IMR-90 (cell line): ENCODE results near the gene ANXA2. TPM values are rescaled to one million over a fixed set of nuclear protein-coding genes. Genes with fewer than 3 reads are reported as not detected.

Source experiments
- ATAC-seq: fragments of 200-7000 bp; cut with Tn5 transposase; 2 replicates; pipeline ENCODE4 v1.9.1; 2020; ENCODE audit warnings: low read depth, mild to moderate bottlenecking, moderate library complexity
- BruUV-seq: library from RNA; stranded (reverse); fragments of 400-500 nt; replicated peaks from 2 replicates; lab custom pipeline; 2021; lab: Mats Ljungman, UMichigan
- CTCF ChIA-PET: fragments of 300-600 bp; formaldehyde crosslinking; extraction: SDS; loops from one replicate; lab custom pipeline; 2021; ENCODE audit warnings: antibody characterized with exemption; lab: Yijun Ruan, JAX
- POLR2A ChIA-PET: fragments of 300-600 bp; sonication (Branson Sonifier 250); formaldehyde crosslinking; loops from one replicate; lab custom pipeline; 2022; ENCODE audit warnings: antibody characterized with exemption; ENCODE audit not compliant: unreplicated experiment; lab: Charles Lee
- DNase-seq: peaks from one replicate; pipeline ENCODE4 v3.0.0; 2013
- H2AFZ ChIP-seq: replicated peaks from 2 replicates; pipeline ENCODE3; 2013; ENCODE audit warnings: low read length, mild to moderate bottlenecking; ENCODE audit not compliant: poor library complexity
- H2AK5ac ChIP-seq: 2 replicates; pipeline ENCODE4 v1.6.1; 2013; ENCODE audit warnings: low read depth, low read length, inconsistent platforms
- H2AK9ac ChIP-seq: replicated peaks from 2 replicates; pipeline ENCODE3; 2013; ENCODE audit warnings: mild to moderate bottlenecking, low read depth, low read length, moderate library complexity; ENCODE audit not compliant: poor library complexity
- H2BK120ac ChIP-seq: 2 replicates; pipeline ENCODE4 v1.6.1; 2013; ENCODE audit warnings: low read depth, low read length, inconsistent platforms
- H2BK15ac ChIP-seq: 3 replicates; pipeline ENCODE4 v1.6.1; 2013; ENCODE audit warnings: low read depth, low read length, inconsistent platforms
- H2BK20ac ChIP-seq: 2 replicates; pipeline ENCODE4 v1.6.1; 2013; ENCODE audit warnings: low read depth, mild to moderate bottlenecking, inconsistent platforms, low read length, moderate library complexity
- H2BK5ac ChIP-seq: 2 replicates; pipeline ENCODE4 v1.6.1; 2013; ENCODE audit warnings: mild to moderate bottlenecking, low read depth, low read length, inconsistent platforms; ENCODE audit not compliant: poor library complexity, severe bottlenecking
- H3K14ac ChIP-seq: replicated peaks from 2 replicates; pipeline ENCODE4 v1.6.1; 2013; ENCODE audit warnings: low read depth, low read length, inconsistent platforms
- H3K18ac ChIP-seq: 2 replicates; pipeline ENCODE4 v1.6.1; 2013; ENCODE audit warnings: low read depth, low read length, control low read depth
- H3K23ac ChIP-seq: 2 replicates; pipeline ENCODE4 v1.6.1; 2013; ENCODE audit warnings: low read depth, low read length, inconsistent platforms
- H3K27ac ChIP-seq: 2 replicates; pipeline ENCODE4 v1.5.1; 2013; ENCODE audit warnings: mild to moderate bottlenecking, control low read depth, low read length; ENCODE audit not compliant: insufficient read depth
- H3K27me3 ChIP-seq: 2 replicates; pipeline ENCODE4 v1.6.1; 2013; ENCODE audit warnings: low read length; ENCODE audit not compliant: control insufficient read depth, insufficient read depth
- H3K36me3 ChIP-seq: 2 replicates; pipeline ENCODE4 v1.6.1; 2013; ENCODE audit warnings: low read length, mixed read lengths; ENCODE audit not compliant: control insufficient read depth, insufficient read depth
- H3K4ac ChIP-seq: 2 replicates; pipeline ENCODE4 v1.6.1; 2013; ENCODE audit warnings: low read depth, low read length, inconsistent platforms
- H3K4me1 ChIP-seq: 2 replicates; pipeline ENCODE4 v1.6.1; 2013; ENCODE audit warnings: low read length, mixed read lengths; ENCODE audit not compliant: control insufficient read depth, insufficient read depth
- H3K4me2 ChIP-seq: 2 replicates; pipeline ENCODE4 v1.6.1; 2013; ENCODE audit warnings: low read depth, mild to moderate bottlenecking, control low read depth, low read length, moderate library complexity
- H3K4me3 ChIP-seq: 2 replicates; pipeline ENCODE4 v1.5.1; 2013; ENCODE audit warnings: low read depth, mild to moderate bottlenecking, control low read depth, low read length, moderate library complexity; ENCODE audit not compliant: insufficient read depth
- H3K56ac ChIP-seq: 2 replicates; pipeline ENCODE4 v1.6.1; 2013; ENCODE audit warnings: low read length, inconsistent platforms; ENCODE audit not compliant: insufficient read depth; ENCODE audit errors: extremely low read depth
- H3K79me1 ChIP-seq, 2 experiments: 2 replicates each; pipeline ENCODE4 v1.6.1; 2013; ENCODE audit warnings: low read length in 2 of 2, inconsistent platforms in 1 of 2, low read depth in 1 of 2
- H3K9ac ChIP-seq: 2 replicates; pipeline ENCODE4 v1.6.1; 2013; ENCODE audit warnings: low read depth, low read length, control low read depth
- H3K9me1 ChIP-seq: 2 replicates; pipeline ENCODE4 v1.6.1; 2013; ENCODE audit warnings: low read length, inconsistent platforms; ENCODE audit not compliant: insufficient read depth
- H3K9me3 ChIP-seq: 2 replicates; pipeline ENCODE4 v1.6.1; 2013; ENCODE audit warnings: low read length; ENCODE audit not compliant: control insufficient read depth, insufficient read depth
- H4K20me1 ChIP-seq: 2 replicates; pipeline ENCODE4 v1.6.1; 2013; ENCODE audit warnings: low read length, inconsistent platforms; ENCODE audit not compliant: insufficient read depth
- H4K5ac ChIP-seq: 2 replicates; pipeline ENCODE4 v1.6.1; 2013; ENCODE audit warnings: mild to moderate bottlenecking, low read depth, low read length, control low read depth
- H4K8ac ChIP-seq, 2 experiments: 2 replicates each; pipeline ENCODE4 v1.6.1; 2013; ENCODE audit warnings: low read depth in 2 of 2, low read length in 2 of 2, control low read depth in 1 of 2, inconsistent platforms in 1 of 2
- H4K91ac ChIP-seq: 2 replicates; pipeline ENCODE4 v1.6.1; 2013; ENCODE audit warnings: low read depth, low read length, inconsistent platforms; ENCODE audit not compliant: insufficient read depth
- BHLHE40 ChIP-seq: fragments of 150-350 bp; IDR thresholded peaks from 2 replicates; pipeline ENCODE4 v1.6.1; 2016; ENCODE audit warnings: mild to moderate bottlenecking, low read depth, low read length
- CEBPB ChIP-seq: IDR thresholded peaks from 2 replicates; pipeline ENCODE4 v1.6.1; 2012; ENCODE audit warnings: low read depth, low read length, improper control_type of control experiment
- CHD1 ChIP-seq: IDR thresholded peaks from 2 replicates; pipeline ENCODE4 v1.6.1; 2012; ENCODE audit warnings: low read depth, low read length, improper control_type of control experiment
- CTCF ChIP-seq: conservative IDR thresholded peaks from 2 replicates; pipeline ENCODE4 v1.5.1; 2012; ENCODE audit warnings: mild to moderate bottlenecking, low read depth, low read length, improper control_type of control experiment
- ELK1 ChIP-seq: fragments of 150-350 bp; IDR thresholded peaks from 2 replicates; pipeline ENCODE4 v1.6.1; 2016; ENCODE audit warnings: low read depth, mild to moderate bottlenecking, low read length, moderate library complexity, borderline replicate concordance
- FOS ChIP-seq: fragments of 150-350 bp; IDR thresholded peaks from 2 replicates; pipeline ENCODE4 v1.6.1; 2016; ENCODE audit warnings: low read depth, low read length
- MAFK ChIP-seq: IDR thresholded peaks from 2 replicates; pipeline ENCODE4 v1.6.1; 2012; ENCODE audit warnings: low read depth, low read length, improper control_type of control experiment
- MAZ ChIP-seq: IDR thresholded peaks from 2 replicates; pipeline ENCODE4 v1.6.1; 2012; ENCODE audit warnings: low read depth, mild to moderate bottlenecking, low read length, improper control_type of control experiment, moderate library complexity, borderline replicate concordance
- MXI1 ChIP-seq: IDR thresholded peaks from 2 replicates; pipeline ENCODE4 v1.6.1; 2012; ENCODE audit warnings: low read depth, mild to moderate bottlenecking, low read length, moderate library complexity, borderline replicate concordance
- NFE2L2 ChIP-seq: fragments of 150-350 bp; IDR thresholded peaks from 2 replicates; pipeline ENCODE4 v1.6.1; 2016; ENCODE audit warnings: low read depth, mild to moderate bottlenecking, low read length
- POLR2A ChIP-seq: IDR thresholded peaks from 2 replicates; pipeline ENCODE4 v1.6.1; 2012; ENCODE audit warnings: mild to moderate bottlenecking, low read depth, low read length
- RAD21 ChIP-seq: IDR thresholded peaks from 2 replicates; pipeline ENCODE4 v1.6.1; 2012; ENCODE audit warnings: low read length, improper control_type of control experiment
- RCOR1 ChIP-seq: IDR thresholded peaks from 2 replicates; pipeline ENCODE4 v1.6.1; 2012; ENCODE audit warnings: mild to moderate bottlenecking, low read length, improper control_type of control experiment; ENCODE audit not compliant: insufficient replicate concordance
- RFX5 ChIP-seq: IDR thresholded peaks from 2 replicates; pipeline ENCODE4 v1.8.0; 2012; ENCODE audit warnings: low read depth, mild to moderate bottlenecking, low read length, moderate library complexity
- SMC3 ChIP-seq: fragments of 150-350 bp; IDR thresholded peaks from 2 replicates; pipeline ENCODE4 v1.6.1; 2016; ENCODE audit warnings: low read depth, mild to moderate bottlenecking, antibody characterized with exemption, low read length, moderate library complexity
- USF2 ChIP-seq: fragments of 150-350 bp; IDR thresholded peaks from 2 replicates; pipeline ENCODE4 v1.6.1; 2017; ENCODE audit warnings: mild to moderate bottlenecking, antibody characterized with exemption, low read length, low read depth
- WGBS, 2 experiments: methylation state at CpG; one replicate each; pipeline versions ENCODE4 v1.1.5 to v1.1.7; 2013; ENCODE audit warnings: missing lambda C conversion rate in 2 of 2; ENCODE audit not compliant: insufficient read length in 1 of 2; ENCODE audit errors: extremely low coverage in 2 of 2; 5-methylcytosine and 5-hydroxymethylcytosine counted together
- dilution Hi-C: fragments of 300-500 bp; cut with HindIII; formaldehyde crosslinking; loops from one replicate; pipeline ENCODE4 v1.14.3; 2018; ENCODE audit warnings: low sequenced_read_pairs; ENCODE audit not compliant: unreplicated experiment
- in situ Hi-C: fragments of 300-500 bp; cut with MboI; formaldehyde crosslinking; loops from 3 replicates; pipeline ENCODE4 v1.14.3; 2019; ENCODE audit warnings: low sequenced_read_pairs, inconsistent platforms, mixed read lengths
- intact Hi-C: fragments of 100-400 bp; cut with micrococcal nuclease; formaldehyde crosslinking; loops from 2 replicates; pipeline ENCODE4 v1.10.0; 2022
- polyA plus RNA-seq, 3 experiments: library from polyadenylated mRNA; depleted of rRNA; stranded (reverse); fragments of >200 nt; gene quantifications; 2 replicates each; pipeline ENCODE4 v1.2.3, GENCODE V29; 2012; ENCODE audit warnings: low replicate concordance in 1 of 3
- total RNA-seq: library from RNA; depleted of rRNA; stranded (reverse); fragments of >200 nt; gene quantifications from 2 replicates; pipeline ENCODE4 v1.2.3, GENCODE V29; 2012

Gene ANXA2
- total and polyA plus RNA-seq, 2 of the 4 experiments (the other 2 are of a cell fraction) = 7,454 to 8,412 TPM

- H3K4me1 ChIP-seq = no peaks in the 10 kb centered on the region
- no CpG with 5 or more reads among the region's 6 CpGs for WGBS, 2 experiments
- dilution Hi-C loops (no loop called here), in situ Hi-C loops (loop anchor here (10.0 to 25.0 kb wide), 3 partner anchors 602 to 1511 kb away; no protein-coding TSS in a partner anchor), intact Hi-C loops (loop anchor here (1.0 to 10.0 kb wide), 3 partner anchors 410 to 792 kb away; no protein-coding TSS in a partner anchor)
- no peak overlapping the region for H4K5ac ChIP-seq
- BruUV-seq = no TSS peak
- H3K27me3 ChIP-seq = peaks cover 43% of the 10 kb centered on the region
- H3K56ac ChIP-seq = no peak overlapping the region
- H4K91ac ChIP-seq = no peak overlapping the region
- H4K20me1 ChIP-seq = no peaks in the 10 kb centered on the region; the same call in 1 of the 2 replicates
- H3K9me3 ChIP-seq = no peaks in the 10 kb centered on the region
- H2AK5ac ChIP-seq = no peak overlapping the region
- H2AK9ac ChIP-seq = no peak overlapping the region
- ATAC-seq (no peak), DNase-seq (no peak)
- H3K27ac ChIP-seq = no peak overlapping the region
- TF ChIP-seq NFE2L2 (no peak), CHD1 (no peak), MAFK (no peak), RFX5 (no peak), MXI1 (no peak), POLR2A (no peak), USF2 (no peak), ELK1 (no peak), MAZ (no peak), BHLHE40 (no peak), CEBPB (no peak), RCOR1 (no peak), CTCF (no peak), RAD21 (no peak), SMC3 (no peak), FOS (no peak)
- H3K79me1 ChIP-seq = no peaks in the 10 kb centered on the region
- no peak overlapping the region for H2BK15ac ChIP-seq
- no peak overlapping the region for H2BK5ac ChIP-seq
- no peak overlapping the region for H2BK20ac ChIP-seq
- no peaks in the 10 kb centered on the region for H3K9me1 ChIP-seq
- H3K4me2 ChIP-seq = no peak overlapping the region
- H3K23ac ChIP-seq = no peak overlapping the region
- H2AFZ ChIP-seq = no peak overlapping the region
- no peak overlapping the region for H3K4me3 ChIP-seq
- ChIA-PET POLR2A (interaction anchor here (0.8 kb wide), 1 partner anchor 274 kb away, joined by 4 read pairs; no protein-coding TSS in a partner anchor), CTCF (interaction anchor here (0.7 to 3.9 kb wide), 14 partner anchors 9 to 636 kb away, joined by 3 to 31 read pairs (median 4); no protein-coding TSS in a partner anchor)
- H3K14ac ChIP-seq = no peak overlapping the region
- H4K8ac ChIP-seq = no peak overlapping the region
- H3K36me3 ChIP-seq = no peaks in the 10 kb centered on the region
- H3K9ac ChIP-seq = no peak overlapping the region
- H2BK120ac ChIP-seq = no peak overlapping the region
- no peak overlapping the region for H3K4ac ChIP-seq
- no peak overlapping the region for H3K18ac ChIP-seq
Measured at GRCh38 chr15:60326343-60326742, 71.4 kb downstream of the ANXA2 start.
